HG03045 (cell line): ENCODE measurements around the gene TNFSF18.
A peak's percentile ranks its signal among the peaks of the same experiment; 100 is the strongest.

ENCODE experiments used
- ATAC-seq: cut with Tn5 transposase; IDR thresholded peaks from one replicate; pipeline ENCODE4 v1.9.1; 2021; ENCODE audit warnings: mild to moderate bottlenecking, moderate library complexity; ENCODE audit not compliant: unreplicated experiment

TNFSF18 gene

GRCh38 chr1:173039626-173040025, 11.1 kb downstream of the TNFSF18 start:
- no peak for ATAC-seq

GRCh38 chr1:173038875-173039554, 11.7 kb downstream of the TNFSF18 start:
- ATAC-seq: no peak

DNA sequence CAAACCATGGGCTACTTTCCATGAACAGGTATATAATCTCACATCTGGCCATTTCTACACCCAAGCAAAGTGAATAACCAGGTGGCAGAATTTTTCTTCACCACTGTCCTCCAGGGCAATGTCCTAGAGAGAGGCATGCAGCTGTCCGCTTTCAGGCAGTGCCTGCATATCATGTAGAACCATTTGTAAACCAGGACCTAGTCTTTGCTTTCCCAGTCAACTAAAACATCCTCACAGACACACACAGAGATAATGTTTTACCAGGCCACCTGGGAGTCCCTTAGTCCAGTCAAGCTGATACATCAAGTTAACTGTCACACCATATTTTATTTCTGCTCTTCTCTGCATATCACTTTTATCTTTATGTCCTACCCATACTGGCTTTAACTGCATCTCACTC, 26.2 kb downstream of the TNFSF18 start:
- no peak for ATAC-seq

DNA sequence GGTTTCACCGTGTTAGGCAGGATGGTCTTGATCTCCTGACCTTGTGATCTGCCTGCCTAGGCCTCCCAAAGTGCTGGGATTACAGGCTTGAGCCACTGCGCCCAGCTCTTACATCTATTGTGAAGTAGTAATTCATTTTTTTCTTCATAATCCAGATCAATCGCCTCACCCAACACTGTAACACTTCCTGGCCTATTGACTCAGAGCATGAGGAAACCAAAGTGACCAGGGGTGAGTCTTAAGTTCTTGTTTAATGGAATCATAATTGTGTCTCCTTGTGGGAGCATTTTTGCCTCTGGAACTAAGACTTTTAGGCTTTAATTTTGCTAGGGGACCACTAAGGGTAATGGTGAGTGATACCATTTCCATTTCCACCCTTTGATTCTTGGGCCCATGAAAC, 27.4 kb downstream of the TNFSF18 start:
- no peak for ATAC-seq

DNA sequence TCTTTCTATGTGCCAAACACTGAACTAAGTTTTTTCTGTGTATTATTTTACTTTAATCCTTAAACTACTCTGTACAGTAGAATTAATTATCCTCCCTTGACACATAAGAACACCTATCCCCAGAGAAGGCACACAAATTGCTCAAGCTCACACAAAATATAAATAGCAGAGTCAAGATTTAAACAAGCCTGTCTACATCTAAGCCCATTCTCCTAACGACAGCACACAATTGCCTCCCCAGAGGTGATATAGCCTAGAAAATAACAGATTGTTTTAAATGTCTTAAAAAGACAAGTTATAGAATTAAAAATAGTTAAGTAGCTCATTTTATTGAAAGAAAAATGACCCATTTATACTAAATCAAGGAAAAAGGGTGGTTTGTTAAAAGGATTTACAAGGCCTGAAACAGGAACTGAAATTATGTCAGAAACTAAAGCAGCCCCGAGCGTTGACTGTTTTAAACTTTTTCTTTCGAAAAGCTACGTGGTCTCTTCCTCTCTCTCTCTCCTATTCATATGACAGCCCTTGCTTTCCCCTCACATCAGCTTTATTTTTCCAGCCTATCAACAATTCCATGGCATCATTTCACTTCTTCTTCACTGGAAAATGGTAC, 30.5 kb downstream of the TNFSF18 start:
- ATAC-seq: peak; percentile 86

DNA sequence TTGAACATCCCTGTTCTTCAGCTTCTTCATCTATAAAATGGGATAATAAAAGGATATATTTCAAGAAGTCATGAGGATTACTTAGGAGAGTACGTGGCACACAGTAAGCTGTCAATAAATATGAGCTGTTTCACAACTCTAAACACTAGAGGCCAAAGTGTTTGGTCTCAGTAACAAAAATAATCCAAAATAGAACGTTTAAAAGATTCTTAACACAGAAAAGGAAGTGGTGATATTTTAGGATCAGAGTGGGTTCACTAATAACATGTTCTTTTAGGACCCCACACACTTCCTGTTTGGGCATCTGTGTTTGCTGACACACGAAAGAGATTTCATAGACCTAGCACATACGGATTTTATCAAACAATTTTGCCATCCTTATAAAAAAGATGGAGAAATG, 32.9 kb downstream of the TNFSF18 start:
- ATAC-seq: no peak

- no peak for ATAC-seq
These were observed 34.3 kb downstream of the TNFSF18 start for GRCh38 chr1:173016419-173016818.

DNA sequence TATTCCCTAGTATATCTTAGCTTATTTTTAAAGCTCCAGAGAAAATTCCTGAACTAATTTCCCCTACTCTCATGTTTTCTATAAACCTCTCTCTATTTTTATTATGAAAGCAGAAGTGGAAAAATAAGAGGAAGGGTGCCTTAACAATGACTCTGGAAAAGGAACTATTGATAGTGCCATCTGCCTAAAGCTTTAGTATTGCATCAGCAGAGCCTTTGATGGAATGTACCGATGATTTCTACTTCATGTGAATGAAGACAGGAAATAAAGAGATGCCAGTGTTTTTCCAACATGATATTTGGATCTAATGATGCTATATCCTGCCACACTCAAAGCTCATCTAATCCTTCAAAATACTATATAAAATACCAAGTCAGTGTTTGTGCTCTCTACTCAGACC, 35.1 kb downstream of the TNFSF18 start:
- no peak for ATAC-seq

DNA sequence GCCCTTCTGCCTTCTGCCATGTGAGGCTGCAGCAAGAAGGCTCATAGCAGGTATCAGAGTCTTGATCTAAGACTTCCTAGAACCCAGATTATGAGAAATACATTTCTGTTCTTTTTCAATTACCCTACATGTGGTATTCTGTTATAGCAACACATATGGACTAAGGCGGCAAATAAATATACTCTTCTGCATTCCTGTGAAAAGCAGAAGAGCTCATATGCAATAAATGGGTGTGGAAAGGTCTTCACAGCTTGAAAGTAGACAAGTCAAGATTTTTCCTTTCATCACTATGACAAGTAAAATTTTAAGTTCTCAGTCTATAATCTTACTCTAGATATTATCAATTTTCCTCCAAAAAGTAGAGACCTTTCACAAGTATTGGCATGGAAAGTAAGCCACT, 36.6 kb downstream of the TNFSF18 start:
- no peak for ATAC-seq

DNA sequence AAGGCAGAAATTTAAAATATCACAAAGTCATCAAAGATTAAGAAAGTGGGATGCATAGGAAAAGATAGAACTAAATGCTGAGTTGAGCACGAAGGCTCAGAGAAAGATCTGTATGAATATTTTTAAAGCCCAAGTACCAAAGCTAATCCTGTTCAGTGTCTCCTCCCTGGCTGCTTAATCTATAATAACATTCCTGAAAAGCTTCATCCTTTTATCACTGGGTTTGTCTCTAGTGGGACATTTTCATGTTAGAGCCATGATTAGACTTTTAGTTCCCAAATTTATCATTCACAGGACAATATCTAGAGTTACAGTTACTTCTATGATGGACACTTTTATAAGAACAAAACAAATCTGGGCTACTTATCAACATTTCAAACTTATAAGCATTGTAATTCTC, 38.6 kb downstream of the TNFSF18 start:
- ATAC-seq: no peak

DNA sequence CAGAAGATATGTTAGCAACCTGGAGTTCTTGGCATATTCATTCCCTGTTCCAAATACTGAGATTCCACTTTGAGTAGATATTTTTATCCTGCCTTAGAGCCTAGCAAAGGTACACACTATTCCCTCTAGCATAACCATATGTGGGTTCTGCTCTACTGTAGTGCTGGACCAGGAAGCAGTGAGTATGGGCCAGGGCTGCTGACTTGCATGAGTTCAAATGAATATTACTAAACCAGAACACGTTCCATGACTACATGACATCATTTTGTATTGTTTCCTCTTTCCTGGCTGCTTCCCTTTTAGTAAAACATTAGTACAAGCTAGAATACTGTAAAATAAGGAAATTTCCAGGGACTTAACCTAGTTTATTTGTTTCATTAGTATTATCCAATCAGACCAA, 41.1 kb downstream of the TNFSF18 start:
- ATAC-seq: no peak

- no peak for ATAC-seq
These were observed 45.4 kb downstream of the TNFSF18 start for GRCh38 chr1:173005196-173005864.

GRCh38 chr1:173002891-173003838, 47.6 kb downstream of the TNFSF18 start:
- ATAC-seq: no peak

DNA sequence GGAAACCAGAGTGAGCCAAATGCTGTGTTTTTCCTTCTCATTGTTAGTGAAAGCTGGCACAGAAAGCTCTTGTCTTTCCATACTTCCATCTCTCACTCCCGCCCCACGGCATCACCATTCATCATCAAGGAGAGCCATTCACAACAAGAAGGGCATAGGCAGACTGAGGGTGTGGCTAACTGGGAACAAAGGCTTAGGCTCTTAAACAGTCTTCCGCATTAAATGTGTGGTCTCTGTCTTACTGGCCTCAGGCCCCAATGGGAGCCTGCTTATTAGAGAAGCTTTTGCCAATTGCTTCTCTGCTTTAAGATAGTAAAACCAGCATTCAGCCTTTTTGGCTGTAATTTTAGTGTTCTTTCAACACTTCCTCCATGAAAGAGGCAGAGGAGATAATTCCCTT, 51.4 kb downstream of the TNFSF18 start:
- ATAC-seq: no peak

GRCh38 chr1:172997941-172998361, 52.8 kb downstream of the TNFSF18 start:
- ATAC-seq: no peak

- no peak for ATAC-seq
These were observed 57.1 kb downstream of the TNFSF18 start for GRCh38 chr1:172993640-172994039.

- ATAC-seq: no peak
These were observed 58.9 kb downstream of the TNFSF18 start for GRCh38 chr1:172991674-172992400.

GRCh38 chr1:172990598-172991215, 60.0 kb downstream of the TNFSF18 start:
- no peak for ATAC-seq
